Measurements from ENCODE around the gene DDX39A.

- TF ChIP-seq POLR2A (IDR thresholded peaks at IDR 0.05; ENCODE audit: low read depth, low read length) (no peak), POLR2AphosphoS5 (IDR thresholded peaks at IDR 0.05; ENCODE audit: low read depth, low read length) (no peak; the same call in 1 of the 2 replicates), TAF1 (IDR thresholded peaks at IDR 0.05; ENCODE audit: borderline replicate concordance, low read depth, low read length) (no peak)
Observed at GRCh38 chr19:14411161-14411937, 7.8 kb downstream of the DDX39A start.
